ENCODE data around the gene CARNS1.

- TF ChIP-seq YY1 (IDR thresholded peaks at IDR 0.05; ENCODE audit: insufficient read depth, insufficient read length): no peak
- TF ChIP-seq ZNF274 (IDR thresholded peaks at IDR 0.05; ENCODE audit: low read depth, low read length): no peak
These were observed 54.0 kb downstream of the CARNS1 start for GRCh38 chr11:67469508-67469811.
